Fibroblast of lung (primary cell): ENCODE measurements around the gene TSHR. TPM values are rescaled to one million over a fixed set of nuclear protein-coding genes. Genes with fewer than 3 reads are reported as not detected.

Source experiments
- DNase-seq, 2 donors: peaks; one replicate each; pipeline versions ENCODE4 v3.0.0 to v3.0.0-alpha.2; 2010; ENCODE audit warnings: low read depth in 2 of 2
- H2AFZ ChIP-seq: 2 replicates; pipeline ENCODE4 v1.5.1; 2012; ENCODE audit warnings: low read length, control low read depth, inconsistent platforms
- H3K27ac ChIP-seq: 2 replicates; pipeline ENCODE4 v1.5.1; 2011; ENCODE audit warnings: low read length, control low read depth; ENCODE audit not compliant: insufficient read depth
- H3K27me3 ChIP-seq: 2 replicates; pipeline ENCODE4 v1.5.1; 2011; ENCODE audit warnings: mild to moderate bottlenecking, low read length; ENCODE audit not compliant: control insufficient read depth, insufficient read depth
- H3K36me3 ChIP-seq: 2 replicates; pipeline ENCODE4 v1.5.1; 2011; ENCODE audit warnings: low read length; ENCODE audit not compliant: control insufficient read depth, insufficient read depth
- H3K4me1 ChIP-seq: 2 replicates; pipeline ENCODE4 v1.5.1; 2011; ENCODE audit warnings: low read length; ENCODE audit not compliant: control insufficient read depth, insufficient read depth; ENCODE audit errors: extremely low read depth
- H3K4me2 ChIP-seq: 2 replicates; pipeline ENCODE4 v1.5.1; 2011; ENCODE audit warnings: low read length, control low read depth; ENCODE audit not compliant: insufficient read depth; ENCODE audit errors: extremely low read depth
- H3K4me3 ChIP-seq, 4 experiments: fragments of 200-600 bp in 1 of 4; sonication (generic) in 1 of 4; replicated peaks in 1 of 4; 2 replicates each; pipeline ENCODE4 v1.5.1; 2011 to 2016; ENCODE audit warnings: low read length in 4 of 4, low read depth in 3 of 4, mild to moderate bottlenecking in 3 of 4, control low read depth in 2 of 4, inconsistent platforms in 1 of 4, mixed read lengths in 1 of 4; ENCODE audit not compliant: insufficient read depth in 1 of 4; ENCODE audit errors: control extremely low read depth in 1 of 4
- H3K79me2 ChIP-seq: 2 replicates; pipeline ENCODE4 v1.5.1; 2012; ENCODE audit warnings: mild to moderate bottlenecking, low read length, inconsistent platforms; ENCODE audit not compliant: control insufficient read depth, insufficient read depth
- H3K9ac ChIP-seq: 2 replicates; pipeline ENCODE4 v1.5.1; 2011; ENCODE audit warnings: mild to moderate bottlenecking, low read length, control low read depth; ENCODE audit not compliant: insufficient read depth
- H3K9me3 ChIP-seq: 2 replicates; pipeline ENCODE4 v1.5.1; 2012; ENCODE audit warnings: low read depth, low read length; ENCODE audit not compliant: control insufficient read depth, insufficient read depth
- H4K20me1 ChIP-seq: 2 replicates; pipeline ENCODE4 v1.5.1; 2011; ENCODE audit warnings: low read length; ENCODE audit not compliant: control insufficient read depth, insufficient read depth; ENCODE audit errors: extremely low read depth
- EZH2 ChIP-seq: IDR thresholded peaks from 2 replicates; pipeline ENCODE4 v1.5.1; 2012; ENCODE audit warnings: low read length, control low read depth, mild to moderate bottlenecking; ENCODE audit errors: missing control alignments
- polyA plus RNA-seq, 2 donors: library from polyadenylated mRNA; depleted of rRNA in 1 of 2; stranded (reverse) in 1 of 2; unstranded in 1 of 2; fragments of >200 nt; gene quantifications; 2 replicates each; pipeline ENCODE4 v1.2.1, GENCODE V29; 2011 to 2012; ENCODE audit warnings: missing spikeins in 1 of 2
- total RNA-seq: library from RNA; depleted of rRNA; stranded (reverse); fragments of >200 nt; gene quantifications from 2 replicates; pipeline ENCODE4 v1.2.1, GENCODE V29; 2014
- TF ChIP-seq, protein P1 (sequence below), 2 donors: IDR thresholded peaks in 1 of 2; conservative IDR thresholded peaks in 1 of 2; 1 replicate in 1 of 2; 2 replicates in 1 of 2; pipeline ENCODE4 v1.5.1; 2011 to 2012; ENCODE audit warnings: low read length in 2 of 2, control low read depth in 1 of 2, inconsistent platforms in 1 of 2, low read depth in 1 of 2, mild to moderate bottlenecking in 1 of 2

Gene TSHR
- total and polyA plus RNA-seq, 2 donors (not counting 1 experiment from before 2014, with no cell fraction given): not detected

DNA sequence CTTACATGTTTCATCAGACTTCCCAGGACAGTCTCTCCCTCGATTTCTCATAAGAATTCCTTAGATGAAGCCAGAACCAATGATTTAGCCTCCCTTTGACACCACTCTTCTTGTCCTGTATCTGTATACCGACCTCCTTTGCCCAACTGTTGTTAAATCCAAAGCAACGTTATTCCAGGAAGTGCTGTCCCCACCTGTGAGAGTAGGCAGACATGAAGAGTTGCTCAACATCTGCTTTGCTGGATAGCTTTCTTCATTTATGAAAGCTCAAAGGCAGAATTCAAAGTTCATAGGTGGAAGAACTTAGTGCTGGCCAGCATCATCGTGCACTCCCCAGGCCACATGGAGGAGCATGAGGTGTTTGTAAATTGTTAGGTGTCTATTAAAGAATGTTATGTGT is 209.8 kb downstream of the TSHR start:
- Histone ChIP-seq H3K4me1 (peaks cover 5% of the 10 kb centered on the region), H3K27ac (no peak overlapping the region), H3K27me3 (no peaks in the 10 kb centered on the region), H3K36me3 (no peaks in the 10 kb centered on the region), H3K4me3 (no peak overlapping the region), H3K79me2 (no peaks in the 10 kb centered on the region), H2AFZ (no peak overlapping the region), H3K4me2 (no peak overlapping the region), H3K9ac (no peak overlapping the region), H4K20me1 (no peaks in the 10 kb centered on the region), H3K9me3 (no peaks in the 10 kb centered on the region)
- DNase-seq: no peak
- TF ChIP-seq EZH2: no peak
- TF ChIP-seq, protein P1, sequence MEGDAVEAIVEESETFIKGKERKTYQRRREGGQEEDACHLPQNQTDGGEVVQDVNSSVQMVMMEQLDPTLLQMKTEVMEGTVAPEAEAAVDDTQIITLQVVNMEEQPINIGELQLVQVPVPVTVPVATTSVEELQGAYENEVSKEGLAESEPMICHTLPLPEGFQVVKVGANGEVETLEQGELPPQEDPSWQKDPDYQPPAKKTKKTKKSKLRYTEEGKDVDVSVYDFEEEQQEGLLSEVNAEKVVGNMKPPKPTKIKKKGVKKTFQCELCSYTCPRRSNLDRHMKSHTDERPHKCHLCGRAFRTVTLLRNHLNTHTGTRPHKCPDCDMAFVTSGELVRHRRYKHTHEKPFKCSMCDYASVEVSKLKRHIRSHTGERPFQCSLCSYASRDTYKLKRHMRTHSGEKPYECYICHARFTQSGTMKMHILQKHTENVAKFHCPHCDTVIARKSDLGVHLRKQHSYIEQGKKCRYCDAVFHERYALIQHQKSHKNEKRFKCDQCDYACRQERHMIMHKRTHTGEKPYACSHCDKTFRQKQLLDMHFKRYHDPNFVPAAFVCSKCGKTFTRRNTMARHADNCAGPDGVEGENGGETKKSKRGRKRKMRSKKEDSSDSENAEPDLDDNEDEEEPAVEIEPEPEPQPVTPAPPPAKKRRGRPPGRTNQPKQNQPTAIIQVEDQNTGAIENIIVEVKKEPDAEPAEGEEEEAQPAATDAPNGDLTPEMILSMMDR (conservative IDR thresholded peaks at IDR 0.05 in 1 of 2, IDR thresholded peaks at IDR 0.05 in 1 of 2; ENCODE audit: low read depth in 1 of 2, low read length in 2 of 2): no peak

DNA sequence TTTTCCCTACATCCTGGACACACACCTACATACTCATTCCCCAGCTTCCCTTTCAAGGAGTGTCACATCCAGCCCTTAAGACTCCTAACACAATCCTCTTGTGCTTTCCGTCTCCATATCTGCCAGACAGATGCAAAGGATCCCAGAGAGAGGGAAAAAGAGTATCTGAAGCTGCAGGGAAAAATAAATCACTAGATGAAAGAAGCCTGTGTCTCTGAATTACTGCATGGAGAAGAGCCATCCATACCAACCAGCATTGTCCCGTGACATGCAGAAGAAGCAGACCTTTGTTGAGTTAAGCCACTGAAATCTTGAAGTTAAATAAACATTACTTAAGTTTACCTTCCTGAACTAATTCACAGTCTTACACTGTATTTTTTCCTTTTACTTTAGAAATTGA is 210.7 kb downstream of the TSHR start:
- no peaks in the 10 kb centered on the region for H4K20me1 ChIP-seq
- no peak overlapping the region for H3K9ac ChIP-seq
- no peaks in the 10 kb centered on the region for H3K27me3 ChIP-seq
- H2AFZ ChIP-seq: no peak overlapping the region
- no peak overlapping the region for H3K4me3 ChIP-seq
- no peaks in the 10 kb centered on the region for H3K36me3 ChIP-seq
- DNase-seq: no peak
- H3K4me1 ChIP-seq: peaks cover 5% of the 10 kb centered on the region
- no peak overlapping the region for H3K4me2 ChIP-seq
- TF ChIP-seq, protein P1 (conservative IDR thresholded peaks at IDR 0.05 in 1 of 2, IDR thresholded peaks at IDR 0.05 in 1 of 2; ENCODE audit: low read depth in 1 of 2, low read length in 2 of 2): no peak
- TF ChIP-seq EZH2: no peak
- H3K79me2 ChIP-seq: no peaks in the 10 kb centered on the region
- H3K9me3 ChIP-seq: no peaks in the 10 kb centered on the region
- H3K27ac ChIP-seq: no peak overlapping the region

DNA sequence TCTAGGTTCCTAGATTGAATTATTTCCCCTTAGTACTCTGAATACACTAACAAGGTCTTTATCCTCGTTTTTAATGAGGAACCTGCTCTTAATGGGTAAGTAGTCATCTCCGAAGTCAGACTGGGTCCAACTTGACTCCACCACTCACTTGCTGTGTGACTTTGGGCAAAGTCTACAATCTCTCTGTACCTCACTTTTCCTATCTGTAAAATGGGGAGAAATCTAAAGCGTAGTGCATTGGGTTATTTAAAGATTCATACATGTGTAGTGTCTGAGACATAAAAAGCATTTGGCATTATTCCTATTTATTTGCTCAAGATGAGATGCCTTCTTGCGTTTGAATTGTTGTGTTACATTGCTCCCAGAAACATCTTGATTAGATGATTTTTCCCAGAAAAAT is 213.8 kb downstream of the TSHR start:
- peak overlapping the region; percentile 55 for H3K9ac ChIP-seq

More for the DNA sequence above, 213.8 kb downstream of the TSHR start:
- H3K27me3 ChIP-seq: no peaks in the 10 kb centered on the region
- H3K27ac ChIP-seq: no peak overlapping the region
- peak overlapping the region; percentile 92 for H3K4me2 ChIP-seq
- no peaks in the 10 kb centered on the region for H3K36me3 ChIP-seq
- peak overlapping the region; percentile 92 for H2AFZ ChIP-seq
- TF ChIP-seq EZH2: no peak
- TF ChIP-seq, protein P1 (conservative IDR thresholded peaks at IDR 0.05 in 1 of 2, IDR thresholded peaks at IDR 0.05 in 1 of 2; ENCODE audit: low read depth in 1 of 2, low read length in 2 of 2): no peak
- H3K9me3 ChIP-seq: no peaks in the 10 kb centered on the region
- H3K4me1 ChIP-seq: peaks cover 7% of the 10 kb centered on the region
- DNase-seq: no peak
- H3K4me3 ChIP-seq: peak overlapping the region; percentile 56 to 68 (median 66)
- no peaks in the 10 kb centered on the region for H3K79me2 ChIP-seq
- H4K20me1 ChIP-seq: no peaks in the 10 kb centered on the region
